Liver (tissue), 3 donors: Measurements from ENCODE around the gene AGO1.

ENCODE experiments used
- ATF3 ChIP-seq: IDR thresholded peaks from 2 replicates; pipeline ENCODE4 v1.6.1; 2016; ENCODE audit warnings: antibody characterized with exemption
- CTCF ChIP-seq: fragments of 150-350 bp; IDR thresholded peaks from 2 replicates; pipeline ENCODE4 v1.5.1; 2017; ENCODE audit warnings: improper control_type of control experiment, low read depth, low read length; ENCODE audit not compliant: missing input control
- EGR1 ChIP-seq, 2 donors: IDR thresholded peaks; 2 replicates each; pipeline ENCODE4 v1.6.1; 2016 to 2018; ENCODE audit warnings: antibody characterized with exemption in 2 of 2, low read depth in 2 of 2
- MAX ChIP-seq: IDR thresholded peaks from 2 replicates; pipeline ENCODE4 v1.6.1; 2016; ENCODE audit warnings: antibody characterized with exemption
- NR2F2 ChIP-seq: IDR thresholded peaks from 2 replicates; pipeline ENCODE4 v1.6.1; 2016; ENCODE audit warnings: antibody characterized with exemption
- RAD21 ChIP-seq, 2 donors: IDR thresholded peaks; 2 replicates each; pipeline ENCODE4 v1.6.1; 2016; ENCODE audit warnings: antibody characterized with exemption in 2 of 2, mild to moderate bottlenecking in 2 of 2
- REST ChIP-seq: IDR thresholded peaks from 2 replicates; pipeline ENCODE4 v1.6.1; 2016; ENCODE audit warnings: antibody characterized with exemption, mild to moderate bottlenecking
- RXRA ChIP-seq, 2 donors: IDR thresholded peaks; 2 replicates each; pipeline ENCODE4 v1.6.1; 2017 to 2018; ENCODE audit warnings: antibody characterized with exemption in 2 of 2, mild to moderate bottlenecking in 1 of 2
- SP1 ChIP-seq: IDR thresholded peaks from 2 replicates; pipeline ENCODE4 v1.6.1; 2018; ENCODE audit warnings: antibody characterized with exemption, mild to moderate bottlenecking
- TAF1 ChIP-seq: conservative IDR thresholded peaks from 2 replicates; pipeline ENCODE4 v1.6.1; 2016; ENCODE audit warnings: antibody characterized with exemption, mild to moderate bottlenecking
- donor health status: healthy.
- donor health status: healthy.

- TF ChIP-seq REST = no peak
- no peak for TF ChIP-seq CTCF
- no peak for TF ChIP-seq RXRA (IDR thresholded peaks at IDR 0.05)
- no peak for TF ChIP-seq TAF1
- no peak for TF ChIP-seq SP1
- no peak for TF ChIP-seq NR2F2
- no peak for TF ChIP-seq ATF3
- TF ChIP-seq MAX = no peak
- no peak for TF ChIP-seq EGR1 (IDR thresholded peaks at IDR 0.05; ENCODE audit: low read depth in 2 of 2)
- TF ChIP-seq RAD21 (IDR thresholded peaks at IDR 0.05) = no peak
Measured at GRCh38 chr1:35863881-35864625, 19.0 kb upstream of the AGO1 start.
